Activated CD4-positive, CD25-positive, alpha-beta regulatory T cell treated with anti-CD3 and anti-CD28 coated beads, Interleukin-2, amount 50 U/mL, for 24 hours (primary cell): ENCODE data around the gene C10orf62.
"Not testable (repeated sequence)": the region's sequence is repeated elsewhere in the genome, so short reads cannot be mapped to it uniquely, and the experiment has no call there.

Experiments
- ATAC-seq, 2 donors: fragments of 150-1000 bp; cut with Tn5 transposase; one replicate each; pipeline ENCODE4 v1.10.0; 2021; ENCODE audit warnings: mild to moderate bottlenecking in 1 of 2, moderate library complexity in 1 of 2

The C10orf62 gene

DNA sequence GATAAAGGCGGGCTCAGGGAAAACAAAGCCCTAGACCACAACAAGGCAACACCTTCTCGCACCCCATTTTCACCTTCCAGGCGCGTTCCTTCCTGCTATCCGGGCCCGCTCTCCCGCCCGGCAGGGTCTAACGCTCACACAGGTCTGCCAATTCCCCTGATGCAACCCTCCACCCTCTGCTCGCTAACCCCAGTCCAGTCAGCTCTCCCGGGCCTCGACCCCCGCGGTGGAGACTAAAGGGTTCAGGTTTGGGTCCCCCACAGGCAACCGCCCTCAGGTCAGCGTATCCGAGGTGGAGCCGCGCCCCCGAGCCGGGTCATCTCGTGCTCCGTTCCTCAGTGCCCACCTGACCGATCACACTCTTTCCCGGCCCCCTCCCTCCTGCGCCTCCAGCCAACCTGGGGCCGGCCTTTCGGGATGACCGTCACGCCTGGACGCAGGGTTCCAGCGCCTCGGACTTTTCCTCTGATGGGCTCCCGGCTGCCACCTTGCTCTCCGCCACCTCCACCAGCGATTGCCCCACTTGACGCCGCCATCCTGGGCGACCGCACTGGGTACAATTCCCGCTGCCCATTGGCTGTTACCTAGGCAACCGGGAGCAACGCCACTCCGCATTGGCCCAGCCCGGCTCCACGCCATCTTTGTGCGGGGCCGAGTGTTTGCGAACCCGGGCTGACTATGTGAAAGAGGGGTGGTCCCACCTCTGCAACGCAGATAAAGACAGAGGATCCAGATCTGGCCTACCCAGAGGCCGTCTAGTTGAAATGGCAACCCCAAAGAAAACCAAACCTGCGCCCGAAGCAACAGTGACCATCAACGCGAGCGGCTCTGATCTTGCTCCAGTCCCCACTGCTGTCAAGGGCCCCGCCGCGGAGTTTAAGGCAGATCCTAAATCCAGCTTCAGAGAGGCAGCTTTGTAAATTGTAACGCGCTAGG, 43.7 kb downstream of the C10orf62 start, which contains the start of gene MORN4:
Gene MORN4 (minus strand): TSS at position 552 of the 936 bp plus-strand sequence. CDS start 13,847 bp downstream, outside the sequence.
- peak; percentile 100 for ATAC-seq

DNA sequence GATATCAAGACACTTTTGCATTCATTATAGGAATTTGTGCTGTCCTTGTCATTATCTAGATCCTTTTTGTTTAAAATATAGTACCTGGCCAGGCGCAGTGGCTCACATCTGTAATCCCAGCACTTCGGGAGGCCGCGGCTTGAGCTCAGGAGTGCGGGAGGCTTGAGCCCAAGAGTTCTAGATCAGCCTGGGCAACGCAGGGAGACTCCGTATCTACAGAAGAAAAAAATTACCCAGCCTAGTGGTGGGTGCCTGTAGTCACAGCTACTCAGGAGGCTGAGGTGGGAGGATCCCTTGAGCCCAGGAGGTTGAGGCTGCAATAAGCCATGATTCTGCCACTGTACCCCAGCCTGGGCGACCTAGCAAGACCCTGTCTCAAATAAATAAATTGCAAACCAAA, 44.4 kb downstream of the C10orf62 start:
- no peak for ATAC-seq

DNA sequence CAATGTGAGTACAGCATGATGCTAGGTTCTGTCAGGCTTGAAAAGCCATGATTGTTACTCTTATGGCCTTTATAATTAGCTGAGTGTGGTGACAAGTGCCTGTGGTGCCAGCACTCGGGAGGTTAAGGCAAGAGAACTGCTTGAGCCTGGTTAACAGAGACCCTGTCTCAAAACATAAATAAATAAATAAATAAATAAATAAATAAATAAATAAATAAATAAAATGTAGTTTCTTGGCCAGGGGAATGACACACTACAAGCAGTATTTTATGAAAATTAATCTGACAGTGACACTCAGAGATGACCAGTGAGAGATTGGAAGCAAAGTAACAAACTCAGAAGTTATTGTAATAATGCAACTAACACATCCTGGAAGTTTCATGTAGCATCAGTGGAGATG, 46.1 kb downstream of the C10orf62 start:
- ATAC-seq = no peak

DNA sequence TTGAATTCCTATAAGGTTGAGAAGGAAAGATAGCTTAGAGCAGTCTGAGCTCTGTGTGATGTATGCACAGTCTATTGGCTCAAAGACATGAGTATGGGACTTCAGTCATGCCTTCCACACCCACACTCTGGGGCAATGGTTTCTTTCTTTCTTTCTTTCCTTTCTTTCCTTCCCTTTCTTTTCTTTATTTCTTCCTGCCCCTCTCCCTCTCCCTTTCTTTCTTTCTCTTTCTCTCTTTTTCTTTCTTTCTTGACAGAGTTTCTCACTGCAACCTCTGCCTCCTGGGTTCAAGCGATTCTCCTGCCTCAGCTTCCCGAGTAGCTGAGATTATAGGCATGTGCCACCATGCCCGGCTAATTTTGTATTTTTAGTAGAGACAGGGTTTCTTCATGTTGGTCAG, 49.6 kb downstream of the C10orf62 start:
- ATAC-seq = not testable (repeated sequence)

DNA sequence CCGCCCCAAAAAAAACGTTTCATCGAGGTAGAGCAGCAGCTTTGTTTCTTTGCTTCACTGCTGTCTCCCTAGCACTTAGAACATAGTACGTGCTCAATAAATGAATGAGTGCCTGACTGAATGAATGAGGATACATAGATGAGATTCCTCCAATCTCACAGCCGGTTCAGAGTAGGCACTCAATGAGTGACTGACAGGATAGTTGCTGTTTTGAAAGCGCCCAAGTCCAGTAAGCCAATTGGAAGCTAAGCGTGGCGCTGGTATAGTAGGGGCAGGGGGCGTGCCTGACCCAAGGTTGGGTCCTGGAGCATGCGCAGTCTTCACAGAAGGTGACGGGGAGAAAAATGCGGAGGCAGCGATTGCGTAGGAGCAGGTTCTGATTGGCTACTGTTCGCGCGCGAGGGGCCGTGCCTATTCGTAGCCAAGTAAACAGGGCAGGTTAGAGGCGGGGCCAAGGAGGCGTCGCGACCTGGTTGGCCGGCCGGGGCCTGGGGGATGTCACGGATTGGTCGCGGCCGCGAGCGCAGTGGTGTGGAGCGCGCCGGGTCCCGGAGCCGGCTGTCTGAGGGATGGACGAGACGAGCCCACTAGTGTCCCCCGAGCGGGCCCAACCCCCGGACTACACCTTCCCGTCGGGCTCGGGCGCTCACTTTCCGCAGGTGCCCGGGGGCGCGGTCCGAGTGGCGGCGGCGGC, 50.8 kb downstream of the C10orf62 start, which contains the start of gene PI4K2A:
Gene PI4K2A (plus strand): TSS at position 498 of the 694 bp plus-strand sequence. CDS start 72 bp downstream, at position 570.
- ATAC-seq = peak; percentile 99
